GM23338 (cell line): ENCODE data around the gene MAMLD1. TPM values are rescaled to one million over a fixed set of nuclear protein-coding genes. Genes with fewer than 3 reads are reported as not detected.

Source experiments
- ATAC-seq: fragments of 200-7000 bp; cut with Tn5 transposase; 3 replicates; pipeline ENCODE4 v1.9.1; 2020
- DNase-seq: peaks from one replicate; pipeline ENCODE4 v3.0.0-alpha.2; 2015; ENCODE audit warnings: low spot score
- H2AFZ ChIP-seq: fragments of 200-600 bp; sonication (generic); 2 replicates; pipeline ENCODE4 v1.8.0; 2016; ENCODE audit warnings: antibody characterized with exemption, mild to moderate bottlenecking, moderate library complexity
- H3F3A ChIP-seq: fragments of 200-600 bp; sonication (generic); replicated peaks from 2 replicates; pipeline ENCODE4 v1.8.0; 2017; ENCODE audit warnings: antibody characterized with exemption, mixed run types, low read depth
- H3K27ac ChIP-seq: fragments of 200-600 bp; sonication (generic); 2 replicates; pipeline ENCODE4 v1.6.1; 2016; ENCODE audit warnings: low read depth
- H3K27me3 ChIP-seq: fragments of 200-600 bp; sonication (generic); 2 replicates; pipeline ENCODE4 v1.8.0; 2016; ENCODE audit warnings: mild to moderate bottlenecking, mixed run types, moderate library complexity; ENCODE audit not compliant: insufficient read depth
- H3K36me3 ChIP-seq: fragments of 200-600 bp; sonication (generic); 2 replicates; pipeline ENCODE4 v1.8.0; 2016; ENCODE audit warnings: mild to moderate bottlenecking; ENCODE audit not compliant: insufficient read depth
- H3K4me1 ChIP-seq: fragments of 200-600 bp; sonication (generic); 2 replicates; pipeline ENCODE4 v1.8.0; 2016; ENCODE audit warnings: mild to moderate bottlenecking, moderate library complexity; ENCODE audit not compliant: insufficient read depth
- H3K4me2 ChIP-seq: fragments of 200-600 bp; sonication (generic); 2 replicates; pipeline ENCODE4 v1.7.1; 2017; ENCODE audit warnings: mixed run types
- H3K4me3 ChIP-seq: fragments of 200-600 bp; sonication (generic); 2 replicates; pipeline ENCODE4 v1.6.1; 2016; ENCODE audit warnings: mixed run types
- H3K79me2 ChIP-seq: fragments of 200-600 bp; sonication (generic); replicated peaks from 2 replicates; pipeline ENCODE4 v1.8.0; 2017; ENCODE audit warnings: mild to moderate bottlenecking; ENCODE audit not compliant: insufficient read depth
- H3K9me2 ChIP-seq: fragments of 200-600 bp; sonication (generic); 2 replicates; pipeline ENCODE4 v1.8.0; 2017; ENCODE audit not compliant: insufficient read depth
- H4K20me1 ChIP-seq: fragments of 200-600 bp; sonication (generic); replicated peaks from 2 replicates; pipeline ENCODE4 v1.8.0; 2017; ENCODE audit warnings: mild to moderate bottlenecking; ENCODE audit not compliant: insufficient read depth
- H3K27ac Mint-ChIP-seq: 2 replicates; pipeline ENCODE4 v1.8.0; 2020; ENCODE audit warnings: inconsistent platforms, mild to moderate bottlenecking, moderate library complexity, mixed read lengths
- H3K27me3 Mint-ChIP-seq: 3 replicates; pipeline ENCODE4 v1.8.0; 2022; ENCODE audit warnings: low read depth, mild to moderate bottlenecking, moderate library complexity, mixed read lengths, inconsistent platforms; ENCODE audit not compliant: insufficient read depth, poor library complexity
- H3K36me3 Mint-ChIP-seq: 3 replicates; pipeline ENCODE4 v1.8.0; 2021; ENCODE audit warnings: low read depth, mild to moderate bottlenecking, inconsistent platforms, moderate library complexity, mixed read lengths
- H3K4me1 Mint-ChIP-seq: 3 replicates; pipeline ENCODE4 v1.8.0; 2020; ENCODE audit warnings: mild to moderate bottlenecking, inconsistent platforms, mixed read lengths
- H3K4me3 Mint-ChIP-seq: 3 replicates; pipeline ENCODE4 v1.8.0; 2021; ENCODE audit warnings: moderate library complexity, mild to moderate bottlenecking, inconsistent platforms, mixed read lengths
- H3K9me3 Mint-ChIP-seq: 3 replicates; pipeline ENCODE4 v1.8.0; 2020; ENCODE audit warnings: moderate library complexity, mild to moderate bottlenecking, inconsistent platforms, mixed read lengths
- ETS1 ChIP-seq: IDR thresholded peaks from 2 replicates; pipeline ENCODE4 v1.6.1; 2016; ENCODE audit warnings: antibody characterized with exemption
- POLR2AphosphoS5 ChIP-seq: IDR thresholded peaks from 2 replicates; pipeline ENCODE4 v1.6.1; 2016; ENCODE audit warnings: antibody characterized with exemption, low read depth
- REST ChIP-seq: IDR thresholded peaks from one replicate; pipeline ENCODE4 v1.6.1; 2018; ENCODE audit warnings: antibody characterized with exemption; ENCODE audit not compliant: unreplicated experiment
- STAT1 ChIP-seq: IDR thresholded peaks from one replicate; pipeline ENCODE4 v1.6.1; 2016; ENCODE audit warnings: antibody characterized with exemption; ENCODE audit not compliant: unreplicated experiment
- ZNF462 ChIP-seq: fragments of 250-450 bp; sonication (Bioruptor Pico); IDR thresholded peaks from 2 replicates; pipeline ENCODE4 v1.5.0; 2020; ENCODE audit warnings: mild to moderate bottlenecking, moderate library complexity
- polyA plus RNA-seq: library from polyadenylated mRNA; unstranded; fragments of >200 nt; fragmentation: Nextera tagmentation; extraction: Ambion mirVana; gene quantifications from 2 replicates; pipeline ENCODE4 v1.2.1, GENCODE V29; 2016
- total RNA-seq: library from RNA; depleted of rRNA; stranded (reverse); fragments of >200 nt; shearing (Covaris generic); gene quantifications from 2 replicates; pipeline ENCODE4 v1.2.3, GENCODE V29; 2014

MAMLD1 gene
- total and polyA plus RNA-seq, 2 experiments from 2014 or later: 0.13 to 0.21 TPM

GRCh38 chrX:150337536-150337935, 25.6 kb upstream of the MAMLD1 start (continued):
- TF ChIP-seq ETS1 (no peak), POLR2AphosphoS5 (no peak), STAT1 (no peak)

GRCh38 chrX:150338615-150339014, 24.5 kb upstream of the MAMLD1 start:
- Mint-ChIP-seq H3K4me3 (no peak overlapping the region), H3K4me1 (no peaks in the 10 kb centered on the region; the same call in 2 of the 3 replicates), H3K27me3 (peaks cover 2% of the 10 kb centered on the region), H3K36me3 (no peaks in the 10 kb centered on the region), H3K27ac (no peak overlapping the region), H3K9me3 (no peaks in the 10 kb centered on the region)
- Histone ChIP-seq H3K4me2 (no peak overlapping the region), H3K36me3 (no peaks in the 10 kb centered on the region), H3K9me2 (no peaks in the 10 kb centered on the region), H3F3A (no peaks in the 10 kb centered on the region), H3K79me2 (no peaks in the 10 kb centered on the region), H2AFZ (no peak overlapping the region), H3K27me3 (no peaks in the 10 kb centered on the region), H4K20me1 (no peaks in the 10 kb centered on the region), H3K27ac (no peak overlapping the region), H3K4me3 (no peak overlapping the region), H3K4me1 (no peaks in the 10 kb centered on the region)
- no peak for ATAC-seq
- TF ChIP-seq STAT1: no peak
- TF ChIP-seq ZNF462 (CRISPR knock-in tag): no peak
- no peak for TF ChIP-seq REST
- DNase-seq: no peak
